ENCODE results near the gene ABCF3.

ABCF3 gene

DNA sequence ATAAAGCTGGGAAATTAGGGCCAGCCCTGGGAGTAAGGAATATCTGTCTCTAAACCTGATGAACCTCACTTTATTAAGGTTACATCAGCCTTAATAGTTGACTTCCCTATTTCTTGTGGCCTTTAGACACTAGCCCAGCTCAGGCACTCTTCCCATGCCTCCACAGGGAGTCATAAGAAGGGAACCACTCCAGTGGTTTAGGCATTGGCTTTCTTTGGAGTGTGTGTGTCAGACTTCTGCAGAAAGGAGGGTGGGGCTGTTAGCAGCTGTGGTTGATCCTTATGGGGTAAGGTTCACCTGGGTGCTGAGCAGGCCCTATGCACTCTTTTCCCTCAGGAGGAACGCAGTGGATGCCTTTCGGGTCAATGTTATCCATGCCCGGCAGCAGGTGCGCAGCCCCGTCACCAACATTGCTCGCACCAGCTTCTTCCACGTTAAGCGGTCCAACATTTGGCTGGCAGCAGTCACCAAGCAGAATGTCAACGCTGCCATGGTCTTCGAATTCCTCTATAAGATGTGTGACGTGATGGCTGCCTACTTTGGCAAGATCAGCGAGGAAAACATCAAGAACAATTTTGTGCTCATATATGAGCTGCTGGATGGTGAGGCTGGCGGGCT lies 7.4 kb upstream of the ABCF3 start:
- Histone ChIP-seq H3K36me3 (ENCODE audit: control insufficient read depth, insufficient read depth, low read length) (peaks cover 58% of the 10 kb centered on the region), H3K4me3 (ENCODE audit: low read length) (no peak overlapping the region)

GRCh38 chr3:184180165-184180564 lies 5.8 kb upstream of the ABCF3 start:
- peaks cover 36% of the 10 kb centered on the region for H3K4me1 ChIP-seq (ENCODE audit: control insufficient read depth, insufficient read depth, low read length)
- no peaks in the 10 kb centered on the region for H3K27me3 ChIP-seq (ENCODE audit: control insufficient read depth, insufficient read depth, low read length)
- H3K9ac ChIP-seq (ENCODE audit: low read length) = no peak overlapping the region
- peaks cover 58% of the 10 kb centered on the region for H3K36me3 ChIP-seq (ENCODE audit: control insufficient read depth, insufficient read depth, low read length)
- no peak overlapping the region for H3K4me3 ChIP-seq (ENCODE audit: low read length)
- no peaks in the 10 kb centered on the region for H3K9me3 ChIP-seq (ENCODE audit: control insufficient read depth, low read length)

More for the DNA sequence above, 7.4 kb upstream of the ABCF3 start:
- Histone ChIP-seq H3K9ac (ENCODE audit: low read length) (no peak overlapping the region), H3K27me3 (ENCODE audit: control insufficient read depth, insufficient read depth, low read length) (no peaks in the 10 kb centered on the region), H3K4me1 (ENCODE audit: control insufficient read depth, insufficient read depth, low read length) (peaks cover 35% of the 10 kb centered on the region), H3K9me3 (ENCODE audit: control insufficient read depth, low read length) (no peaks in the 10 kb centered on the region)

DNA sequence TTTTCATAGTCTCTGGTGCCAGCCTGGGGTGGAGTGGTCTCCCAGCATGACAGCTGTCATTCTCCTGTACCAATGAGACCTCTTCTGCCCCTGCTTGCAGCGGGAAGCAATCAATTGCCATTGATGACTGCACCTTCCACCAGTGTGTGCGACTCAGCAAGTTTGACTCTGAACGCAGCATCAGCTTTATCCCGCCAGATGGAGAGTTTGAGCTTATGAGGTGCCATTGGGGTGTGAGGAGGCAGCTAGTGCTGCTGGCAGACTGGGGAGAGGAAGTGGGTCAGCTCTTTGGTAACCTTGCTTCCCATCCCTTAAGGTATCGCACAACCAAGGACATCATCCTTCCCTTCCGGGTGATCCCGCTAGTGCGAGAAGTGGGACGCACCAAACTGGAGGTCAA lies 4.4 kb upstream of the ABCF3 start:
- no peak overlapping the region for H3K4me3 ChIP-seq (ENCODE audit: low read length)
- H3K36me3 ChIP-seq (ENCODE audit: control insufficient read depth, insufficient read depth, low read length) = peaks cover 58% of the 10 kb centered on the region
- H3K9ac ChIP-seq (ENCODE audit: low read length) = no peak overlapping the region
- H3K27me3 ChIP-seq (ENCODE audit: control insufficient read depth, insufficient read depth, low read length) = no peaks in the 10 kb centered on the region
- H3K4me1 ChIP-seq (ENCODE audit: control insufficient read depth, insufficient read depth, low read length) = peaks cover 29% of the 10 kb centered on the region
- no peaks in the 10 kb centered on the region for H3K9me3 ChIP-seq (ENCODE audit: control insufficient read depth, low read length)

- H3K9ac ChIP-seq (ENCODE audit: low read length) = no peak overlapping the region
- peaks cover 17% of the 10 kb centered on the region for H3K4me1 ChIP-seq (ENCODE audit: control insufficient read depth, insufficient read depth, low read length)
- H3K9me3 ChIP-seq (ENCODE audit: control insufficient read depth, low read length) = no peaks in the 10 kb centered on the region
- H3K4me3 ChIP-seq (ENCODE audit: low read length) = no peak overlapping the region
- no peaks in the 10 kb centered on the region for H3K27me3 ChIP-seq (ENCODE audit: control insufficient read depth, insufficient read depth, low read length)
- peaks cover 40% of the 10 kb centered on the region for H3K36me3 ChIP-seq (ENCODE audit: control insufficient read depth, insufficient read depth, low read length)
Observed at GRCh38 chr3:184183679-184184078, 2.3 kb upstream of the ABCF3 start.

DNA sequence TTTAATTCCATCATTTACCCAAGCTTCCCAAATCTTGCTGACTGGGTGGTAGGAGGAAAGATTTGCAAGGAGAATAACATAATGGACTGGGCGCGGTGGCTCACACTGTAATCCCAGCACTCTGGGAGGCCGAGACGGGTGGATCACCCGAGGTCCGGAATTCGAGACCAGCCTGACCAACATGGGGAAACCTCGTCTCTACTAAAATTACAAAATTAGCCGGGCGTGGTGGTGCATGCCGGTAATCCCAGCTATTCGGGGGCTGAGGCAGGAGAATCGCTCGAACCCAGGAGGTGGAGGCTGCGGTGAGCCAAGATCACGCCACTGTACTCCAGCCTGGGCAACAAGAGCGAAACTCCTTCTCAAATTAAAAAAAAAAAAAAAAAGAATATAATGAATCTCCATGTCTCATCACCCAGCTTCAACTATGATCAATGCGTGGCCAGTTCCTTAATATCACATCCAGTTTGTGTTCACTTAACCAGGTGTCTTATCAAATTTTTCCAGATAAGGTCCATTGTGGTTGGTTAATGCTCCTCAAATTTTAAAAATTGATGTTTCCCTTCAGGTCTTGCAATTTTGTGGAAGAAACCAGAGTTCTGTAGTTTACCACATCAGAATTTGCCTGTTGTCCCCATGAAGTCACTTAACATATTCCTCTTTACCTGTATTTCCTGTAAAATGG lies 1.3 kb upstream of the ABCF3 start:
- Histone ChIP-seq H3K4me3 (ENCODE audit: low read length) (no peak overlapping the region), H3K9me3 (ENCODE audit: control insufficient read depth, low read length) (no peaks in the 10 kb centered on the region), H3K36me3 (ENCODE audit: control insufficient read depth, insufficient read depth, low read length) (peaks cover 36% of the 10 kb centered on the region), H3K27me3 (ENCODE audit: control insufficient read depth, insufficient read depth, low read length) (no peaks in the 10 kb centered on the region), H3K4me1 (ENCODE audit: control insufficient read depth, insufficient read depth, low read length) (peaks cover 15% of the 10 kb centered on the region), H3K9ac (ENCODE audit: low read length) (no peak overlapping the region)

DNA sequence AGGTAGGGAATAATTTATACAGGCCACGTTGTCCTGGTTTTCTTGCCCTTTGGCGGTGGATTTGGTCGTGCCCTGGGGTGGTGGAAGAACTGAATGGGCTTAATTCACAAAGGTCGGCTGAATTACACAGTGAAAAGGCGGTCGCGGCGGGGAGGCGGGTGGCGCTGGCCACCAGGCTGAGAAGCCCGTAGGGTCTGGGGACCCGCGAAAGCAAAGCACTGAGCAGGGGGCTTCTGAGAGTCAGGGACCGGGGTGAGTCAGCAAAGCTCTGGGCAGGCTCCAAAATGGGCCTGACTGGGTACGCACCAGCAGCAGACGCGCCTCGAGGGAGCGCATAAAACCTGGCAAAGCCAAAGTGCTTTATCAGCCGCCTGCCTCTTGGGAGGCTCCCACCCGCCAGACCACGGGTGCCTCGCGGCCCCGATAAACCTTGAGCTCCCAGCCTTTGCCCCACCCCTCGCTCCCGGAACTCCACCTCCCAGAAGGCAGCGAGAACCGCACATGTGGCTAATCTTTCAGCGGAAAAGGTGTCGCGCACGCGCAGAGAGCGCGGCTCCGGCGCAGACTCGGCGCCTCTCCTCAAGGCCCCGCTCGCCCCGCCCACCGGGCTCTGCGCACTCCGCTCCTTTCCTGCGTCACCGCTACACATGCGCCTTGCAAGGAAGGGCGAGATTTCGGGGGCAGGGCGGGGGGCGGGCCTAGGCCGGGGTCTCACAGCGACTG lies 377 bp upstream of the ABCF3 start:
- Histone ChIP-seq H3K9me3 (ENCODE audit: control insufficient read depth, low read length) (no peaks in the 10 kb centered on the region), H3K36me3 (ENCODE audit: control insufficient read depth, insufficient read depth, low read length) (peaks cover 31% of the 10 kb centered on the region), H3K4me3 (ENCODE audit: low read length) (peak overlapping the region; percentile 43), H3K4me1 (ENCODE audit: control insufficient read depth, insufficient read depth, low read length) (peaks cover 15% of the 10 kb centered on the region), H3K27me3 (ENCODE audit: control insufficient read depth, insufficient read depth, low read length) (no peaks in the 10 kb centered on the region), H3K9ac (ENCODE audit: low read length) (peak overlapping the region; percentile 70)

DNA sequence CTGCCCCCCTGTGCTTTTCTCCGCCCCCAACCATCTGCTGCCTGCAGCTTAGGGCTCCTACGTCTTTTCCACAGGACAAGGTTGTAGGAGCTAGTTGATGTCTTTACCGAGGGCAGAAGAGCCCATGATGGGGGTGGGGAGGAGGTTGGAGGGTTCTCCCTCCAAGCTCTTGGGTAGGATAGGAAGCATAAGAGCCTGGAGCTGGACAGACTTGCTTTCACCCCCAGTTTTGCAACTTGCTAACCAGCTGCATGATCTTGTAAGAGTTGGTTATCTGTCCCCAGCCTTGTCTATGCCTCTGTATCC lies 856 bp downstream of the ABCF3 start:
- Histone ChIP-seq H3K36me3 (ENCODE audit: control insufficient read depth, insufficient read depth, low read length) (peaks cover 19% of the 10 kb centered on the region), H3K9me3 (ENCODE audit: control insufficient read depth, low read length) (no peaks in the 10 kb centered on the region), H3K4me3 (ENCODE audit: low read length) (peak overlapping the region; percentile 43), H3K9ac (ENCODE audit: low read length) (peak overlapping the region; percentile 70), H3K27me3 (ENCODE audit: control insufficient read depth, insufficient read depth, low read length) (no peaks in the 10 kb centered on the region), H3K4me1 (ENCODE audit: control insufficient read depth, insufficient read depth, low read length) (peaks cover 15% of the 10 kb centered on the region)

DNA sequence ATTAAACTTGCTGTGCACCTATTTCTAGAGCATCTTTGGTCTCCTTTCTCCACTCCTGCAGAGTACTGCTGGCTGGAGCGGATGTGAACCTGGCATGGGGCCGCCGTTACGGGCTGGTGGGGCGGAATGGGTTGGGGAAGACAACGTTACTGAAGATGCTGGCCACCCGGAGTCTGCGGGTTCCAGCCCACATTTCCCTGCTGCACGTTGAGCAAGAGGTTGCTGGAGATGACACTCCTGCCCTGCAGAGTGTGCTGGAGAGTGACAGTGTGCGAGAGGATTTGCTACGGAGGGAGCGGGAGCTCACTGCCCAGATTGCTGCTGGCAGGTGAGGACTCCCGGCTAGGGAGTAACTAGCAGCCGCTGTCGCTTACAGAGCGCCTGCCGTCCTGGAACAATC lies 2.1 kb downstream of the ABCF3 start:
- Histone ChIP-seq H3K9ac (ENCODE audit: low read length) (no peak overlapping the region), H3K4me3 (ENCODE audit: low read length) (no peak overlapping the region), H3K9me3 (ENCODE audit: control insufficient read depth, low read length) (no peaks in the 10 kb centered on the region), H3K36me3 (ENCODE audit: control insufficient read depth, insufficient read depth, low read length) (peaks cover 12% of the 10 kb centered on the region), H3K27me3 (ENCODE audit: control insufficient read depth, insufficient read depth, low read length) (no peaks in the 10 kb centered on the region), H3K4me1 (ENCODE audit: control insufficient read depth, insufficient read depth, low read length) (peaks cover 15% of the 10 kb centered on the region)

DNA sequence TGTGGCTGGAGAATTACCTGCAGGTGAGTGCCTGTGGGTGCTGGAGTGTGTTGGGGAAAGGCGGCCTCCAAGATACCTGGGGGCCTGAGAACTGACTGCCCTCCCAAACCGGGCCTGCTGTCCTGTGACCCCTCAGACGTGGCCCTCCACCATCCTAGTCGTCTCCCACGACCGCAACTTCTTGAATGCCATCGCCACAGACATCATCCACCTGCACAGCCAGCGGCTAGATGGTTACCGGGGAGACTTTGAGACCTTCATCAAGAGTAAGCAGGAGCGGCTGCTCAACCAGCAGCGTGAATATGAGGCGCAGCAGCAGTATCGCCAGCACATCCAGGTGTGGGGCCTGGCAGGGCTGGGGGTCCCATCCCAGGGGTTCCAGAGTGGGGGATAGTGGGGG lies 3.4 kb downstream of the ABCF3 start:
- H3K4me1 ChIP-seq (ENCODE audit: control insufficient read depth, insufficient read depth, low read length) = peaks cover 15% of the 10 kb centered on the region
- H3K9me3 ChIP-seq (ENCODE audit: control insufficient read depth, low read length) = no peaks in the 10 kb centered on the region
- H3K36me3 ChIP-seq (ENCODE audit: control insufficient read depth, insufficient read depth, low read length) = peaks cover 19% of the 10 kb centered on the region
- H3K27me3 ChIP-seq (ENCODE audit: control insufficient read depth, insufficient read depth, low read length) = no peaks in the 10 kb centered on the region
- H3K9ac ChIP-seq (ENCODE audit: low read length) = no peak overlapping the region
- H3K4me3 ChIP-seq (ENCODE audit: low read length) = no peak overlapping the region

DNA sequence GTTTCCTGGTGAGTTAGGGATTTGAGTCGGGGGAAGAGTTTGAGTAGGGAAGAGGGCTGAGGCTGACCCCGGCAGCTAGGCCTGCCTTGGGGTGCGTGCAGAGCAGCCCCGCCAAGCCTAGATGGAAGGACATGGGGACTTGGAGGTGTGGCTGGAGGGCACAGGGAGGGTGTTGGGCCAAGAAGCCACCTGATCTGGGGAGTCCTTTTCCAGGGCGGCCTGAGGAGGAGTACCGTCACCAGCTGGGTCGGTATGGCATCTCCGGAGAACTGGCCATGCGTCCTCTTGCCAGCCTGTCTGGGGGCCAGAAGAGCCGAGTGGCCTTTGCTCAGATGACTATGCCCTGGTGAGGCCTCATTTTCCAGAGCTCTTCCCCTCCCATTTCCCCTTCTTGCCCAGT lies 6.9 kb downstream of the ABCF3 start:
- Histone ChIP-seq H3K9me3 (ENCODE audit: control insufficient read depth, low read length) (no peaks in the 10 kb centered on the region), H3K27me3 (ENCODE audit: control insufficient read depth, insufficient read depth, low read length) (no peaks in the 10 kb centered on the region), H3K9ac (ENCODE audit: low read length) (no peak overlapping the region), H3K4me3 (ENCODE audit: low read length) (no peak overlapping the region), H3K36me3 (ENCODE audit: control insufficient read depth, insufficient read depth, low read length) (peaks cover 19% of the 10 kb centered on the region), H3K4me1 (ENCODE audit: control insufficient read depth, insufficient read depth, low read length) (no peaks in the 10 kb centered on the region)

- Histone ChIP-seq H3K4me1 (ENCODE audit: control insufficient read depth, insufficient read depth, low read length) (no peaks in the 10 kb centered on the region), H3K9ac (ENCODE audit: low read length) (no peak overlapping the region), H3K9me3 (ENCODE audit: control insufficient read depth, low read length) (no peaks in the 10 kb centered on the region), H3K36me3 (ENCODE audit: control insufficient read depth, insufficient read depth, low read length) (peaks cover 19% of the 10 kb centered on the region), H3K4me3 (ENCODE audit: low read length) (no peak overlapping the region), H3K27me3 (ENCODE audit: control insufficient read depth, insufficient read depth, low read length) (no peaks in the 10 kb centered on the region)
Observed at GRCh38 chr3:184193991-184194539, 8.1 kb downstream of the ABCF3 start.

- Histone ChIP-seq H3K4me3 (ENCODE audit: low read length) (no peak overlapping the region), H3K4me1 (ENCODE audit: control insufficient read depth, insufficient read depth, low read length) (no peaks in the 10 kb centered on the region), H3K36me3 (ENCODE audit: control insufficient read depth, insufficient read depth, low read length) (peaks cover 12% of the 10 kb centered on the region), H3K27me3 (ENCODE audit: control insufficient read depth, insufficient read depth, low read length) (no peaks in the 10 kb centered on the region), H3K9me3 (ENCODE audit: control insufficient read depth, low read length) (no peaks in the 10 kb centered on the region), H3K9ac (ENCODE audit: low read length) (no peak overlapping the region)
Observed at GRCh38 chr3:184196536-184196935, 10.5 kb downstream of the ABCF3 start.

All from mucosa of stomach (tissue), 1 donor.